Caco-2 (cell line): ENCODE results near the gene GFRA4. TPM values are rescaled to one million over a fixed set of nuclear protein-coding genes. Genes with fewer than 3 reads are reported as not detected.

ENCODE experiments used
- BruUV-seq: library from RNA; stranded (reverse); fragments of 400-500 nt; replicated peaks from 2 replicates; lab custom pipeline; 2021; lab: Mats Ljungman, UMichigan
- CTCF ChIA-PET: fragments of 300-600 bp; sonication (Branson Sonifier 250); formaldehyde crosslinking; loops from one replicate; lab custom pipeline; 2022; ENCODE audit warnings: antibody characterized with exemption; lab: Charles Lee
- POLR2A ChIA-PET: fragments of 300-600 bp; sonication (Branson Sonifier 250); formaldehyde crosslinking; loops from one replicate; lab custom pipeline; 2022; ENCODE audit warnings: antibody characterized with exemption; lab: Charles Lee
- DNase-seq, 2 experiments: peaks; one replicate each; pipeline versions ENCODE4 v3.0.0 to v3.0.0-alpha.2; 2020 to 2022
- H3K27me3 ChIP-seq: replicated peaks from 2 replicates; pipeline ENCODE4 v1.6.0; 2011; ENCODE audit warnings: low read length; ENCODE audit not compliant: control insufficient read depth, insufficient read depth
- H3K36me3 ChIP-seq: 2 replicates; pipeline ENCODE4 v1.5.1; 2011; ENCODE audit warnings: low read length; ENCODE audit not compliant: control insufficient read depth, insufficient read depth
- H3K4me1 ChIP-seq: fragments of 250-450 bp; sonication (Bioruptor Pico); 2 replicates; pipeline ENCODE4 v1.5.1; 2020; ENCODE audit warnings: mild to moderate bottlenecking
- H3K4me3 ChIP-seq: 2 replicates; pipeline ENCODE4 v1.5.1; 2011; ENCODE audit warnings: low read depth, mild to moderate bottlenecking, control low read depth, low read length
- H3K9me3 ChIP-seq: fragments of 250-450 bp; sonication (Bioruptor Pico); 2 replicates; pipeline ENCODE4 v1.5.1; 2020; ENCODE audit warnings: mild to moderate bottlenecking, moderate library complexity
- H3K27ac Mint-ChIP-seq: one replicate; pipeline ENCODE4 v1.8.0; 2022; ENCODE audit warnings: mixed read lengths; ENCODE audit not compliant: unreplicated experiment
- H3K27me3 Mint-ChIP-seq: one replicate; pipeline ENCODE4 v1.8.0; 2022; ENCODE audit warnings: mixed read lengths; ENCODE audit not compliant: insufficient read depth, unreplicated experiment
- H3K36me3 Mint-ChIP-seq: one replicate; pipeline ENCODE4 v1.8.0; 2022; ENCODE audit warnings: mild to moderate bottlenecking, mixed read lengths; ENCODE audit not compliant: insufficient read depth, unreplicated experiment
- H3K4me1 Mint-ChIP-seq: one replicate; pipeline ENCODE4 v1.8.0; 2022; ENCODE audit warnings: low read depth, mixed read lengths; ENCODE audit not compliant: unreplicated experiment
- H3K4me3 Mint-ChIP-seq: one replicate; pipeline ENCODE4 v1.8.0; 2022; ENCODE audit warnings: mild to moderate bottlenecking, moderate library complexity, mixed read lengths; ENCODE audit not compliant: unreplicated experiment
- H3K9me3 Mint-ChIP-seq: one replicate; pipeline ENCODE4 v1.8.0; 2022; ENCODE audit warnings: mixed read lengths; ENCODE audit not compliant: unreplicated experiment
- CTCF ChIP-seq, 2 experiments: fragments of 200-600 bp in 1 of 2; IDR thresholded peaks; 1 replicate in 1 of 2; 2 replicates in 1 of 2; pipeline versions ENCODE4 v1.5.1 to v1.8.0; 2011 to 2022; ENCODE audit warnings: antibody characterized with exemption in 1 of 2, control low read depth in 1 of 2, inconsistent platforms in 1 of 2, low read depth in 1 of 2, low read length in 1 of 2, mild to moderate bottlenecking in 1 of 2, moderate library complexity in 1 of 2; ENCODE audit not compliant: insufficient read depth in 1 of 2, severe bottlenecking in 1 of 2, unreplicated experiment in 1 of 2
- intact Hi-C: fragments of 100-400 bp; cut with micrococcal nuclease; formaldehyde crosslinking; loops from one replicate; pipeline ENCODE4 v1.10.0; 2022; ENCODE audit not compliant: unreplicated experiment
- total RNA-seq: library from RNA; stranded (reverse); gene quantifications from 2 replicates; pipeline ENCODE4 v1.2.3, GENCODE V29; 2022

Gene GFRA4
- total RNA-seq, 1 experiment from 2014 or later = not detected

DNA sequence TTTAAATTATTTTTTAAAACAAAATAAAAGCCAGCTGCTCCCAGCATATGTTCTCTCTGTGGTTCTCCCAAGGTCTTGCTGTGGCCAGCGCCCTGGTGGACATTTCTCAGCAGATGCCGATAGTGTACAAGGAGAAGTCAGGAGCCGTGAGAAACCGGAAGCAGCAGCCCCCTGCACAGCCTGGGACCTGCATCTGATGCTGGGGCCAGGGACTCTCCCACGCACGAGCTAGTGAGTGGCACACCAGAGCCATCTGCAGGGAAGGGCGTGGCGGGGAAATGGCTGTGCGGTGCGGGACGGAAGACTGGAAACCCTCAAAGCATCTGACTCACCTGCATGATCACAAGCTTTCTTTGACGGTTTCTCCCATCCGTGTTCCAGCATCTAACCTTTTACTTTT, 16.5 kb downstream of the GFRA4 start:
- intact Hi-C loops = no loop called here
- no TSS peak for BruUV-seq
- no peak for TF ChIP-seq CTCF (IDR thresholded peaks at IDR 0.05; ENCODE audit: insufficient read depth in 1 of 2, low read depth in 1 of 2, low read length in 1 of 2, severe bottlenecking in 1 of 2, unreplicated experiment in 1 of 2)
- ChIA-PET CTCF (no interaction called here), POLR2A (no interaction called here)
- Mint-ChIP-seq H3K27ac (no peak overlapping the region), H3K27me3 (no peaks in the 10 kb centered on the region), H3K4me3 (no peak overlapping the region), H3K4me1 (no peaks in the 10 kb centered on the region), H3K9me3 (no peaks in the 10 kb centered on the region), H3K36me3 (peaks cover 12% of the 10 kb centered on the region)
- Histone ChIP-seq H3K4me3 (no peak overlapping the region), H3K36me3 (no peaks in the 10 kb centered on the region; the same call in 1 of the 2 replicates), H3K27me3 (no peaks in the 10 kb centered on the region), H3K9me3 (no peaks in the 10 kb centered on the region), H3K4me1 (no peaks in the 10 kb centered on the region)
- DNase-seq = no peak

DNA sequence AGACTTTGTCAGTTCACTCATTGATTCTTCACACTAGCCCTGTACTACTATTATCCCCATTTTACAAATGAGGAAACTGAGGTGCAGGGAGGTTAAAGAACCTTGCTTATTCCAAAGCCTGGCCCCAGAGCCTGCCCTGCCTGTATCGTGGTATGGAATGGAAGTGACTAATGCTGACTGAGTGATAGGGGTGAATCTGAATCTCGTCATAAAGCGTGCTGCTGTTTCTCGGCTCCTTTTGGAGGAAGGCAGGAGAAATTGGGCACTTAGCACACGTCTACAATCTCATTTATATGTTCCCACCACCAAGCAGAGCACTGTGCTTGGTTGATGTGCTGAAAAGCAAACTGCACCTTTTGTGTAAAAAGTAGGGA, 17.1 kb downstream of the GFRA4 start:
- Histone ChIP-seq H3K9me3 (no peaks in the 10 kb centered on the region), H3K4me1 (no peaks in the 10 kb centered on the region), H3K27me3 (no peaks in the 10 kb centered on the region), H3K4me3 (no peak overlapping the region), H3K36me3 (no peaks in the 10 kb centered on the region; the same call in 1 of the 2 replicates)
- intact Hi-C loops = no loop called here
- CTCF ChIA-PET = no interaction called here
- no peak overlapping the region for H3K4me3 Mint-ChIP-seq
- no peaks in the 10 kb centered on the region for H3K9me3 Mint-ChIP-seq
- no peak for DNase-seq
- no peaks in the 10 kb centered on the region for H3K4me1 Mint-ChIP-seq
- POLR2A ChIA-PET = no interaction called here
- no peak for TF ChIP-seq CTCF (IDR thresholded peaks at IDR 0.05; ENCODE audit: insufficient read depth in 1 of 2, low read depth in 1 of 2, low read length in 1 of 2, severe bottlenecking in 1 of 2, unreplicated experiment in 1 of 2)
- H3K27me3 Mint-ChIP-seq = no peaks in the 10 kb centered on the region
- BruUV-seq = no TSS peak
- peaks cover 12% of the 10 kb centered on the region for H3K36me3 Mint-ChIP-seq
- no peak overlapping the region for H3K27ac Mint-ChIP-seq

- H3K4me3 Mint-ChIP-seq = no peak overlapping the region
- no TSS peak for BruUV-seq
- H3K36me3 Mint-ChIP-seq = peaks cover 12% of the 10 kb centered on the region
- TF ChIP-seq CTCF (IDR thresholded peaks at IDR 0.05; ENCODE audit: insufficient read depth in 1 of 2, low read depth in 1 of 2, low read length in 1 of 2, severe bottlenecking in 1 of 2, unreplicated experiment in 1 of 2) = no peak
- ChIA-PET POLR2A (no interaction called here), CTCF (no interaction called here)
- H3K27me3 Mint-ChIP-seq = no peaks in the 10 kb centered on the region
- H3K27ac Mint-ChIP-seq = no peak overlapping the region
- H3K36me3 ChIP-seq = no peaks in the 10 kb centered on the region; the same call in 1 of the 2 replicates
- H3K4me3 ChIP-seq = no peak overlapping the region
- H3K4me1 ChIP-seq = no peaks in the 10 kb centered on the region
- intact Hi-C loops = no loop called here
- no peaks in the 10 kb centered on the region for H3K9me3 ChIP-seq
- no peaks in the 10 kb centered on the region for H3K27me3 ChIP-seq
- DNase-seq = no peak
- H3K9me3 Mint-ChIP-seq = peaks cover 5% of the 10 kb centered on the region
- no peaks in the 10 kb centered on the region for H3K4me1 Mint-ChIP-seq
These were observed 17.7 kb downstream of the GFRA4 start for GRCh38 chr20:3645309-3646066.
